ENCODE measurements around the gene NR1D1. TPM values are rescaled to one million over a fixed set of nuclear protein-coding genes. Genes with fewer than 3 reads are reported as not detected.

The NR1D1 gene
- total RNA-seq, 1 experiment from 2014 or later: 10.7 TPM

- Histone ChIP-seq H3K4me1 (replicated peaks; ENCODE audit: insufficient read depth) (no peaks in the 10 kb centered on the region), H3K9me2 (ENCODE audit: insufficient read depth) (no peaks in the 10 kb centered on the region), H3K27ac (no peak overlapping the region), H3K36me3 (ENCODE audit: low read depth) (no peaks in the 10 kb centered on the region), H3K4me3 (no peak overlapping the region), H3K9me3 (ENCODE audit: insufficient read depth, low read depth) (no peaks in the 10 kb centered on the region), H2AFZ (no peak overlapping the region), H3K27me3 (ENCODE audit: insufficient read depth, low read depth) (no peaks in the 10 kb centered on the region), H3K79me2 (ENCODE audit: low read depth) (no peaks in the 10 kb centered on the region), H3K4me2 (no peak overlapping the region), H4K20me1 (ENCODE audit: insufficient read depth) (no peaks in the 10 kb centered on the region), H3F3A (ENCODE audit: insufficient read depth, low read depth) (peaks cover 5% of the 10 kb centered on the region)
- CTCF ChIA-PET: no interaction called here
- TF ChIP-seq, protein P1, sequence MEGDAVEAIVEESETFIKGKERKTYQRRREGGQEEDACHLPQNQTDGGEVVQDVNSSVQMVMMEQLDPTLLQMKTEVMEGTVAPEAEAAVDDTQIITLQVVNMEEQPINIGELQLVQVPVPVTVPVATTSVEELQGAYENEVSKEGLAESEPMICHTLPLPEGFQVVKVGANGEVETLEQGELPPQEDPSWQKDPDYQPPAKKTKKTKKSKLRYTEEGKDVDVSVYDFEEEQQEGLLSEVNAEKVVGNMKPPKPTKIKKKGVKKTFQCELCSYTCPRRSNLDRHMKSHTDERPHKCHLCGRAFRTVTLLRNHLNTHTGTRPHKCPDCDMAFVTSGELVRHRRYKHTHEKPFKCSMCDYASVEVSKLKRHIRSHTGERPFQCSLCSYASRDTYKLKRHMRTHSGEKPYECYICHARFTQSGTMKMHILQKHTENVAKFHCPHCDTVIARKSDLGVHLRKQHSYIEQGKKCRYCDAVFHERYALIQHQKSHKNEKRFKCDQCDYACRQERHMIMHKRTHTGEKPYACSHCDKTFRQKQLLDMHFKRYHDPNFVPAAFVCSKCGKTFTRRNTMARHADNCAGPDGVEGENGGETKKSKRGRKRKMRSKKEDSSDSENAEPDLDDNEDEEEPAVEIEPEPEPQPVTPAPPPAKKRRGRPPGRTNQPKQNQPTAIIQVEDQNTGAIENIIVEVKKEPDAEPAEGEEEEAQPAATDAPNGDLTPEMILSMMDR (conservative IDR thresholded peaks at IDR 0.05): no peak
- TF ChIP-seq EZH2 (IDR thresholded peaks at IDR 0.05; ENCODE audit: low read depth): no peak
- POLR2A ChIA-PET (ENCODE audit: unreplicated experiment): no interaction called here
- no TSS peak for BruUV-seq (replicated peaks)
- DNase-seq: no peak
- intact Hi-C loops (cut with micrococcal nuclease; ENCODE audit: unreplicated experiment): no loop called here
These were observed 12.3 kb downstream of the NR1D1 start for GRCh38 chr17:40087903-40088718.

DNA sequence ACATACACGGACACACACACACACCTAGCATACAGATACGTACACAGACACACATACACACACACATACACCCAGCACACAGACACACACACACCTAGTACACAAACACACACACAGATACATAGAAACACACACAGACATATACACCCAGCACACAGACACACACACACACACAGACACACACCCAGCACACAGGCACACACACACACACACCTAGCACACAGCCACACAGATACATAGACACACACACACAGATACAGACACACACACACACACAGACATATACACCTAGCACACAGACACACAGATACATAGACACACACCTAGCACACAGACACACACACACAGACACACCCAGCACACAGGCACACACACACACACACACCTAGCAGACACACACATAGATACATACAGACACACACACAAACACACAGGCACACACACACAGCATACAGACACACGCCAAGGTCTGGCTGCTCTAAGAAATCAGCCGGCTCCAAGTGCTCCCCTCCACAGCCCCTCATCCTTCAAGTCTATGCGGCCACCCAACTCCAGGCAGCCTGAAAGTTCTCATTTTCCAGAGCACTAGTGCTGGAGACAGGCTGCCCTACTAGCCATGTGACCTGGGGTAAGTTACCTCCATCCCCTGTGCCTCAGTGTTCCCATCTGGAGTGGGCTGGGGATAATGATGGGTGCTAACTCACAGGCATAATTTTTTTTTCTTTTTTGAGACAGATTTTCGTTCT is 13.2 kb downstream of the NR1D1 start:
- H3K79me2 ChIP-seq (ENCODE audit: low read depth): no peaks in the 10 kb centered on the region
- no peaks in the 10 kb centered on the region for H3K9me3 ChIP-seq (ENCODE audit: insufficient read depth, low read depth)
- no peak overlapping the region for H3K4me3 ChIP-seq
- no peaks in the 10 kb centered on the region for H3K9me2 ChIP-seq (ENCODE audit: insufficient read depth)
- no peaks in the 10 kb centered on the region for H3K36me3 ChIP-seq (ENCODE audit: low read depth)
- POLR2A ChIA-PET (ENCODE audit: unreplicated experiment): no interaction called here
- H3K4me2 ChIP-seq: no peak overlapping the region
- no peaks in the 10 kb centered on the region for H3K27me3 ChIP-seq (ENCODE audit: insufficient read depth, low read depth)
- H2AFZ ChIP-seq: no peak overlapping the region
- no peak for TF ChIP-seq EZH2 (IDR thresholded peaks at IDR 0.05; ENCODE audit: low read depth)
- TF ChIP-seq, protein P1 (conservative IDR thresholded peaks at IDR 0.05): no peak
- DNase-seq: no peak
- intact Hi-C loops (cut with micrococcal nuclease; ENCODE audit: unreplicated experiment): no loop called here
- H3K4me1 ChIP-seq (replicated peaks; ENCODE audit: insufficient read depth): no peaks in the 10 kb centered on the region
- no TSS peak for BruUV-seq (replicated peaks)
- H3F3A ChIP-seq (ENCODE audit: insufficient read depth, low read depth): peaks cover 5% of the 10 kb centered on the region
- H3K27ac ChIP-seq: no peak overlapping the region
- no peaks in the 10 kb centered on the region for H4K20me1 ChIP-seq (ENCODE audit: insufficient read depth)
- CTCF ChIA-PET: interaction anchor here (0.7 to 1.1 kb wide), 2 partner anchors 66 to 504 kb away, joined by 3 read pairs; no protein-coding TSS in a partner anchor

DNA sequence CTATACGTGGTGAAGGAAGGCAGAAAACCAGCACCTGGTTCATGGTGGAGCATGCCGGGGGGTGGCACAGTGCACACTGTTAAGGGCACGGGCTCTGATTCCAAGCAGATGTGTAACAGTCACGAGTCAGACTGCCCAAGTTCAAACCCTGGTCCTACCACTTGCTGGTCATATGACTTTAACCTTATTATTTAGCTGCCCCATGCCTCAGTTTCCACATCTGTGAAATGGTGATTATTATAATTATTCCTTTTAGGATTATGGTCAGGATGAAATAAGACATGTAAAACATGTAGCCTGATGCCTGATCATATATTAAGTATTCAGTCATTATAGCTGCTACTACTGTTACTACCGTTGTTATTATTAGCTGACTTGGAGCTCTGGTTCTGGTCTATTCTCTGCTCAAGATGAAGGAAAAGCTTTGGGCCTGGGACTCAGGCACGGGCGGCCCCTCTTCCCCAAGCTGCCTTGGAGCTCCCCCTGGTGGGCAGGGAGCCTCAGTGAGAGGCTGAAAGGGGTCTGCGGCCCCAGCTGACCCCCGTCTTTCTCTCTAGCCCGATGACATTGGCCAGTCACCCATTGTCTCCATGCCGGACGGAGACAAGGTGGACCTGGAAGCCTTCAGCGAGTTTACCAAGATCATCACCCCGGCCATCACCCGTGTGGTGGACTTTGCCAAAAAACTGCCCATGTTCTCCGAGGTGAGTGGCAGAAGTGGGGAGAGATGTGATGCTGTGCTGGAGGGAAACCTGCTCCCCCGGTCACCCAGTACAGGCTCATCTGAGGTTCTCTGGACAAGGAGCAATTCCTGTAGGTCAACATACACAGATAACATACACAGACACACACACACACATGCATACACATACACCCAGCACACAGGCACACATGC is 14.0 kb downstream of the NR1D1 start:
- no peaks in the 10 kb centered on the region for H3K9me3 ChIP-seq (ENCODE audit: insufficient read depth, low read depth)
- H3K36me3 ChIP-seq (ENCODE audit: low read depth): no peaks in the 10 kb centered on the region
- no peaks in the 10 kb centered on the region for H3K9me2 ChIP-seq (ENCODE audit: insufficient read depth)
- TF ChIP-seq, protein P1 (conservative IDR thresholded peaks at IDR 0.05): peak; percentile 84
- no peak for TF ChIP-seq EZH2 (IDR thresholded peaks at IDR 0.05; ENCODE audit: low read depth)
- ChIA-PET CTCF (interaction anchor here (0.6 to 1.1 kb wide), 5 partner anchors 11 to 539 kb away, joined by 3 to 4 read pairs (median 3); partner anchors contain the start of gene MED24), POLR2A (ENCODE audit: unreplicated experiment) (no interaction called here)
- no peaks in the 10 kb centered on the region for H3K27me3 ChIP-seq (ENCODE audit: insufficient read depth, low read depth)
- H3K79me2 ChIP-seq (ENCODE audit: low read depth): no peaks in the 10 kb centered on the region
- intact Hi-C loops (cut with micrococcal nuclease; ENCODE audit: unreplicated experiment): loop anchor here (1.0 kb wide), 2 partner anchors 25 to 73 kb away; no protein-coding TSS in a partner anchor
- H4K20me1 ChIP-seq (ENCODE audit: insufficient read depth): no peaks in the 10 kb centered on the region
- no TSS peak for BruUV-seq (replicated peaks)
- H2AFZ ChIP-seq: no peak overlapping the region
- DNase-seq: no peak
- H3K4me3 ChIP-seq: no peak overlapping the region
- H3K4me2 ChIP-seq: no peak overlapping the region
- no peak overlapping the region for H3K27ac ChIP-seq
- peaks cover 5% of the 10 kb centered on the region for H3F3A ChIP-seq (ENCODE audit: insufficient read depth, low read depth)
- H3K4me1 ChIP-seq (replicated peaks; ENCODE audit: insufficient read depth): no peaks in the 10 kb centered on the region
